ENCODE measurements around the gene SLC15A3. TPM values are rescaled to one million over a fixed set of nuclear protein-coding genes. Genes with fewer than 3 reads are reported as not detected.

Gene SLC15A3
- total RNA-seq, 1 donor from 2014 or later = 23.1 TPM

DNA sequence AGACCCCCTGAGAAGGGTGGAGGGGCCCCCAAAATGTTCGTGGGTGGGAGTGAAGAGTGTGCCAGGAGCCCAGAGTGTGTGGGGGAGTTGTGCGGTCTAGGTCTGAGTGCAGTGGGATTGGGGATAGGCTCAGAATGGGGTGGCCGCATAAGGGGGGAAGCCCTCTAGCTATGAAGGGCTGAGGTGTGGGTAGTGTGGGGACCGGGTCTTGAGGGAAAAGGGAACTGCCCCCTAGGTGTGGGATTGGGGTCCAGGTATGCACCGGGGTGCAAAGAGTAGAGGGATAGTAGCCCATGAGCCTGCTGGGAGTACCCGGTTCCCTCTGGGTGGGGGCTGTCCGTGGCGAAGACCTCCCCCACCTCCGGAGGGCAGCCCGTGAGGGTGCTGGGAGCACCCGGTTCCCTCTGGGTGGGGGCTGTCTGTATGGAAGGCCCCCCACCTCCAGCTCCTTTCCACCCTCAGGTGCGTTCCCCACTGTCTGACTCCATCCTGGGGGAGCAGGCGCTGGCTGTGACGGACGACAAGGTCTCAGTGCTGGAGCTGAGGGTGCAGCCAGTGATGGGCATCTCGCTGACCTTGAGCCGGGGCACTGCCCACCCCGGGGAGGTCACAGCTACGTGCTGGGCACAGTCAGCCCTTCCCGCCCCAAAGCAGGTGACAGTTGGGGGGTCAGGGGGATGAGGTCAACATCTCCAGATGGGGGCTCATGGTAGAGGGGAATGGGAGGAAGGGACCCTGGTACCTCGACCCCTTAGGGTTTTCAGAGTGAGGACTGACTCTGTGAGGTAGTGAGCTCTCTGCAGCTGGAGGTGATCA, 17.0 kb downstream of the SLC15A3 start:
- no peaks in the 10 kb centered on the region for H3K4me1 ChIP-seq
- no peaks in the 10 kb centered on the region for H3K9me3 ChIP-seq
- H3K27me3 ChIP-seq = no peaks in the 10 kb centered on the region
- no peak for DNase-seq (ENCODE audit: extremely low spot score in 2 of 2)
- intact Hi-C loops (cut with DNase I) = no loop called here
- no peaks in the 10 kb centered on the region for H3K36me3 ChIP-seq
- H3K27ac ChIP-seq = no peak overlapping the region
- TF ChIP-seq POLR2A (IDR thresholded peaks at IDR 0.05) (no peak), POLR2AphosphoS5 (IDR thresholded peaks at IDR 0.05; ENCODE audit: insufficient read depth in 1 of 2, low read depth in 1 of 2) (no peak)
- TF ChIP-seq, protein P1, sequence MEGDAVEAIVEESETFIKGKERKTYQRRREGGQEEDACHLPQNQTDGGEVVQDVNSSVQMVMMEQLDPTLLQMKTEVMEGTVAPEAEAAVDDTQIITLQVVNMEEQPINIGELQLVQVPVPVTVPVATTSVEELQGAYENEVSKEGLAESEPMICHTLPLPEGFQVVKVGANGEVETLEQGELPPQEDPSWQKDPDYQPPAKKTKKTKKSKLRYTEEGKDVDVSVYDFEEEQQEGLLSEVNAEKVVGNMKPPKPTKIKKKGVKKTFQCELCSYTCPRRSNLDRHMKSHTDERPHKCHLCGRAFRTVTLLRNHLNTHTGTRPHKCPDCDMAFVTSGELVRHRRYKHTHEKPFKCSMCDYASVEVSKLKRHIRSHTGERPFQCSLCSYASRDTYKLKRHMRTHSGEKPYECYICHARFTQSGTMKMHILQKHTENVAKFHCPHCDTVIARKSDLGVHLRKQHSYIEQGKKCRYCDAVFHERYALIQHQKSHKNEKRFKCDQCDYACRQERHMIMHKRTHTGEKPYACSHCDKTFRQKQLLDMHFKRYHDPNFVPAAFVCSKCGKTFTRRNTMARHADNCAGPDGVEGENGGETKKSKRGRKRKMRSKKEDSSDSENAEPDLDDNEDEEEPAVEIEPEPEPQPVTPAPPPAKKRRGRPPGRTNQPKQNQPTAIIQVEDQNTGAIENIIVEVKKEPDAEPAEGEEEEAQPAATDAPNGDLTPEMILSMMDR (IDR thresholded peaks at IDR 0.05) = no peak
- no peak overlapping the region for H3K4me3 ChIP-seq

DNA sequence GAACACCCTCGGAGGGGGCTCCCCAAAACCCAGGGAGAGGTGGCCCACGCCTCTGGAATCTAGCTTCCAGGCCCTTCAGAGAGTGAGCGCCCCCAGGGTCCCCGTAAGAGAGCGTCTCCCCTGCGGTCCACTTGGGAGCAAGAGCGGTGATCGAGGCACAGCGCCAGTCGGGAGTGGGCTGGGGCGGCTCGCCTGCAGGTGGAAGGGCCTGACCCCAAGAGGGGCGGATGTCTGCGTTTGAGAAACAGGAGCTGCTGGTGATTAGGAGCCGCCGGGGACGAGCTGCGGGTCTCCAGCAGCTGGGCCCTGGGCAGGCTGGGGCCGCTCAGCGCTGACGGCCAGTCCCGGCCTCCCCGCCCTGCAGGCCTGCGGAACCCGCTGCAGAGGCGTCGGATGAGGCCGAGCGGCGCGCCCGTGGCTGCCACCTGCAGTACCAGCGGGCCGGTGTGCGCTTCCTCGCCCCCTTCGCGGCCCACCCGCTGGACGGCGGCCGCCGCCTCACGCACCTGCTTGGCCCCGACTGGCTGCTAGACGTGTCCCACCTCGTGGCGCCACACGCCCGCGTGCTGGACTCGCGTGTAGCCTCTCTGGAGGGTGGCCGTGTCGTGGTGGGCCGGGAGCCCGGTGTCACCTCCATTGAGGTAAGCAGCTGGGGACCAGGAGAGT, 17.7 kb downstream of the SLC15A3 start:
- H3K27ac ChIP-seq = no peak overlapping the region
- H3K4me1 ChIP-seq = no peaks in the 10 kb centered on the region
- no peak for TF ChIP-seq POLR2A (IDR thresholded peaks at IDR 0.05)
- H3K4me3 ChIP-seq = no peak overlapping the region
- no peaks in the 10 kb centered on the region for H3K9me3 ChIP-seq
- no peak for DNase-seq (ENCODE audit: extremely low spot score in 2 of 2)
- intact Hi-C loops (cut with DNase I) = no loop called here
- no peaks in the 10 kb centered on the region for H3K36me3 ChIP-seq
- H3K27me3 ChIP-seq = no peaks in the 10 kb centered on the region

DNA sequence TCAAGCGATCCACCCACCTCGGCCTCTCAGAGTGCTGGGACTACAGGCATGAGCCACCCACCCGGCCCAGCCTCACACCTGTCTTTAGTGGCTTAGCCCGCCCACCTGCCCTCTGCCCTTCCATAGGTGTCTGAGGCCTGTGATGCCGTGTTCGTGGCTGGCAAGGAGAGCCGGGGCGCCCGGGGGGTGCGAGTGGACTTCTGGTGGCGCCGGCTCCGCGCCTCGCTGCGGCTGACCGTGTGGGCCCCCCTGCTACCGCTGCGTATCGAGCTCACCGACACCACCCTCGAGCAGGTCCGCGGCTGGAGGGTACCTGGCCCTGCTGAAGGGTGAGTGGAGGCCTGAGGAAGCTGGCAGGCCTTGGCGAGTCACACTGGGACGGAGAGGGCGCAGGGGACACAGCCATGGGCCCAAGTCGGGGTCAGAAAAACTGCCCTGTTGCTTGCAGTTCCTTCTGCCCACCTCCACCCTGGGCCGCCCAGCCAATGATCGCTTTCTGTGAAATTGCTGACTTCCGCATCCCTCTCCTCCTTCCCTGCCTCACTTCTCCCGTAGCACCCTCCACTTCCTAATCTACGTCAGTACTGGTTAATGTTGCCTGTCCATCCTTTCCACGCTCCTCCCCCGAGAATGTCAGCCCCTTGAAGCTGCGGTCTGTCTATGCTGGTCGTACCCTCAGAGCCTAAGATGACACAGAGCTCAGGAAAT, 18.4 kb downstream of the SLC15A3 start:
- intact Hi-C loops (cut with DNase I) = no loop called here
- Histone ChIP-seq H3K4me3 (no peak overlapping the region), H3K4me1 (no peaks in the 10 kb centered on the region), H3K36me3 (no peaks in the 10 kb centered on the region), H3K27ac (no peak overlapping the region), H3K9me3 (no peaks in the 10 kb centered on the region), H3K27me3 (no peaks in the 10 kb centered on the region)
- TF ChIP-seq POLR2A (IDR thresholded peaks at IDR 0.05) (no peak), POLR2AphosphoS5 (IDR thresholded peaks at IDR 0.05; ENCODE audit: insufficient read depth in 1 of 2, low read depth in 1 of 2) (no peak)
- TF ChIP-seq, protein P1 (IDR thresholded peaks at IDR 0.05) = no peak
- DNase-seq (ENCODE audit: extremely low spot score in 2 of 2) = no peak

DNA sequence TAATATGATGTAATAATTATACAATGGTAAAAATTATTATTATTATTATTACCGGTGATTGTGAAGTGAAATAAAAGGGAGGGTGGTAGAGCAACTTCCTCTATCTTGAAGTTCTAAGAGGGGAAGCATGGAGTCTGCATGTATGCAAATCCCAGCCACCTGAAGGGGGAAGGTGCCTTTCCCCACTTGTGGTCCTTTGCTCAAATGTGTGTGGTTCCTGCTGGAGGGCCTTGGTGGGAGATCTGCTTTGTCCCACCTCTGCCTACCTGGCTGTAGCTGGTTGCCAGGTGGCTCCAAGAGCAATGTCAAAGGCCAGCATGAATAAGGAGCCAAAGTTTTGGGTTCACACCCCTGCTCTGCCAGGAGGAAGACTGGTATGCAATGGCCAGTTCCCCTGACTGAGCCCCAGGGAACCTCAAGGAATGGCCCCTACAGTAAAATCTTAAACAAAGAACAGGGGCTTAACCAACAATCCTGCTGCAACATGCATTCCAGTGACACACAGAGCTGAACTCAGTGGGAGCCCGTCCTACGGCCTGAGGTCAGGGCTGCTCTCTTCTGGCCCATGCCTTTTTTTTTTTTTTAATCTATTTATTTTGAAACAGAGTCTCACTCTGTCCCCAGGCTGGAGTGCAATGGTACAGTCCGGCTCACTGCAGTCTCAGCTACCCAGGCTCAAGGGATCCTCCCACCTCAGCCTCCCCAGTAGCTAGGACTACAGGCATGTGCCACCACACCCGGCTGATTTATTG, 19.2 kb downstream of the SLC15A3 start:
- H3K27ac ChIP-seq = no peak overlapping the region
- H3K9me3 ChIP-seq = no peaks in the 10 kb centered on the region
- H3K27me3 ChIP-seq = no peaks in the 10 kb centered on the region
- H3K4me1 ChIP-seq = no peaks in the 10 kb centered on the region
- DNase-seq (ENCODE audit: extremely low spot score in 2 of 2) = no peak
- no peak overlapping the region for H3K4me3 ChIP-seq
- intact Hi-C loops (cut with DNase I) = no loop called here
- TF ChIP-seq POLR2A (IDR thresholded peaks at IDR 0.05) (no peak), POLR2AphosphoS5 (IDR thresholded peaks at IDR 0.05; ENCODE audit: insufficient read depth in 1 of 2, low read depth in 1 of 2) (no peak)
- TF ChIP-seq, protein P1 (IDR thresholded peaks at IDR 0.05) = no peak
- no peaks in the 10 kb centered on the region for H3K36me3 ChIP-seq

DNA sequence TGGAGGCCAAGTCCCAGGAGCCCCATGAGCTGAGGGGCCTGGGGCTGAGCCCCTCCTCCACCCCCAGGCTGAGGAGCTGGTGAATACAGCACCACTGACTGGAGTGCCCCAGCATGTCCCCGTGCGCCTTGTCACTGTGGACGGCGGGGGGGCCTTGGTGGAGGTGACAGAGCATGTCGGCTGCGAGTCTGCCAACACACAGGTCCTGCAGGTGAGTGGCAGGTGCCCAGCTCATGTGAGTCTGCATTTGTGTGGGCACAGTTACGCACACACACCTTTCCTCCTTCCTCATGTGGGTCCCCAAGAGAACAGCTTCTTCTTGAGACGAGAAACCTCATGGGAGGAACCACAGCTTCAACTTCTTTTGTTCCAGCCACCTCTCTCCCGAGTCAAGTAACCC, 20.1 kb downstream of the SLC15A3 start:
- no peak for DNase-seq (ENCODE audit: extremely low spot score in 2 of 2)
- Histone ChIP-seq H3K36me3 (no peaks in the 10 kb centered on the region), H3K4me3 (no peak overlapping the region), H3K9me3 (no peaks in the 10 kb centered on the region), H3K27ac (no peak overlapping the region), H3K4me1 (peaks cover 5% of the 10 kb centered on the region), H3K27me3 (no peaks in the 10 kb centered on the region)
- intact Hi-C loops (cut with DNase I) = no loop called here
- TF ChIP-seq POLR2AphosphoS5 (IDR thresholded peaks at IDR 0.05; ENCODE audit: insufficient read depth in 1 of 2, low read depth in 1 of 2) (no peak), POLR2A (IDR thresholded peaks at IDR 0.05) (no peak)
- TF ChIP-seq, protein P1 (IDR thresholded peaks at IDR 0.05) = no peak
